Esophagus muscularis mucosa (tissue), 4 donors: Measurements from ENCODE around the gene TMEM53. TPM values are rescaled to one million over a fixed set of nuclear protein-coding genes. Genes with fewer than 3 reads are reported as not detected.
A peak's percentile ranks its signal among the peaks of the same experiment; 100 is the strongest.

Experiments used
- DNase-seq: peaks from one replicate; pipeline ENCODE4 v3.0.0-alpha.2; 2017; ENCODE audit errors: extremely low spot score
- H3K27ac ChIP-seq, 4 donors: fragments of 200-600 bp; sonication (generic); replicated peaks in 1 of 4; 1 replicate in 3 of 4; 2 replicates in 1 of 4; pipeline ENCODE4 v1.5.1; 2016 to 2019; ENCODE audit warnings: mild to moderate bottlenecking in 1 of 4
- H3K27me3 ChIP-seq, 4 donors: fragments of 200-600 bp; sonication (generic); one replicate each; pipeline versions ENCODE4 v1.5.1 to v1.6.0; 2016 to 2019
- H3K36me3 ChIP-seq, 4 donors: fragments of 200-600 bp; sonication (generic); one replicate each; pipeline ENCODE4 v1.5.1; 2016 to 2019
- H3K4me1 ChIP-seq, 4 donors: fragments of 200-600 bp; sonication (generic); one replicate each; pipeline ENCODE4 v1.5.1; 2016 to 2019
- H3K4me3 ChIP-seq, 4 donors: fragments of 200-600 bp; sonication (generic); 1 replicate in 2 of 4; 2 replicates in 2 of 4; pipeline ENCODE4 v1.5.1; 2016 to 2019; ENCODE audit warnings: mild to moderate bottlenecking in 4 of 4, moderate library complexity in 1 of 4
- H3K9me3 ChIP-seq, 4 donors: fragments of 200-600 bp; sonication (generic); 1 replicate in 3 of 4; 2 replicates in 1 of 4; pipeline ENCODE4 v1.5.1; 2016 to 2019
- CTCF ChIP-seq, 3 experiments: fragments of 200-600 bp in 2 of 3; fragments of 450-650 bp in 1 of 3; sonication (generic) in 2 of 3; IDR thresholded peaks; one replicate each; pipeline ENCODE4 v1.5.1; 2017 to 2019; ENCODE audit warnings: antibody characterized with exemption in 3 of 3, mild to moderate bottlenecking in 2 of 3, moderate library complexity in 1 of 3
- EP300 ChIP-seq: sonication (generic); formaldehyde crosslinking; IDR thresholded peaks from one replicate; pipeline ENCODE4 v1.6.1; 2017; ENCODE audit warnings: antibody characterized with exemption
- POLR2A ChIP-seq: fragments of 450-650 bp; IDR thresholded peaks from one replicate; pipeline ENCODE4 v1.6.1; 2017; ENCODE audit warnings: antibody characterized with exemption, moderate library complexity, mild to moderate bottlenecking, low read depth
- POLR2AphosphoS5 ChIP-seq, 2 donors: sonication (generic); formaldehyde crosslinking; IDR thresholded peaks; one replicate each; pipeline ENCODE4 v1.6.1; 2017; ENCODE audit warnings: antibody characterized with exemption in 2 of 2
- WGBS: methylation state at CpG from one replicate; pipeline ENCODE4 v1.1.5; 2018; 5-methylcytosine and 5-hydroxymethylcytosine counted together
- intact Hi-C: fragments of 100-400 bp; cut with DNase I; formaldehyde crosslinking; loops from one replicate; pipeline ENCODE4 v1.15.1; 2023
- total RNA-seq, 4 donors: library from RNA; depleted of rRNA; stranded (reverse); fragments of >200 nt; gene quantifications; one replicate each; pipeline versions ENCODE4 v1.1.0 to v1.2.1, GENCODE V29; 2016

TMEM53 gene
- total RNA-seq, 4 donors from 2014 or later = 4.5 to 7.0 (median 5.7) TPM

GRCh38 chr1:44609412-44609767, 64.9 kb downstream of the TMEM53 start:
- Histone ChIP-seq H3K9me3 (no peaks in the 10 kb centered on the region), H3K4me3 (no peak overlapping the region), H3K36me3 (no peaks in the 10 kb centered on the region), H3K27me3 (peaks cover 0 to 3% (median 0%) of the 10 kb centered on the region in 4 donors), H3K4me1 (peaks cover 0 to 5% (median 0%) of the 10 kb centered on the region in 4 donors), H3K27ac (no peak overlapping the region)
- intact Hi-C loops = loop anchor here (2.0 kb wide), 1 partner anchor 43 kb away; no protein-coding TSS in a partner anchor
- no peak for DNase-seq
- 27% methylated on average over 10 of the region's 10 CpGs for WGBS
- TF ChIP-seq EP300 (no peak), CTCF (IDR thresholded peaks at IDR 0.05) (peak; percentile 64 to 76 (median 67))

- H3K9me3 ChIP-seq = no peaks in the 10 kb centered on the region
- no peak for DNase-seq
- 82% methylated on average over 6 of the region's 6 CpGs for WGBS
- H3K36me3 ChIP-seq = no peaks in the 10 kb centered on the region
- intact Hi-C loops = loop anchor here (2.0 kb wide), 1 partner anchor 45 kb away; no protein-coding TSS in a partner anchor
- peaks cover 0 to 5% (median 0%) of the 10 kb centered on the region in 4 donors for H3K4me1 ChIP-seq
- TF ChIP-seq CTCF (IDR thresholded peaks at IDR 0.05) = no peak
- H3K27ac ChIP-seq = no peak overlapping the region
- H3K4me3 ChIP-seq = no peak overlapping the region
- peaks cover 0 to 16% (median 0%) of the 10 kb centered on the region in 4 donors for H3K27me3 ChIP-seq
These were observed 66.1 kb downstream of the TMEM53 start for GRCh38 chr1:44608141-44608540.

- no peak for DNase-seq
- 85% methylated on average over 8 of the region's 8 CpGs for WGBS
- Histone ChIP-seq H3K27me3 (peaks cover 0 to 29% (median 0%) of the 10 kb centered on the region in 4 donors), H3K36me3 (no peaks in the 10 kb centered on the region), H3K9me3 (no peaks in the 10 kb centered on the region), H3K4me3 (no peak overlapping the region), H3K4me1 (peaks cover 0 to 5% (median 0%) of the 10 kb centered on the region in 4 donors), H3K27ac (no peak overlapping the region)
- intact Hi-C loops = no loop called here
- TF ChIP-seq CTCF (IDR thresholded peaks at IDR 0.05) (no peak), EP300 (no peak), POLR2A (no peak), POLR2AphosphoS5 (IDR thresholded peaks at IDR 0.05) (no peak)
These were observed 67.5 kb downstream of the TMEM53 start for GRCh38 chr1:44606701-44607281.

- WGBS = 83% methylated on average over 12 of the region's 12 CpGs
- no peak overlapping the region for H3K4me3 ChIP-seq
- intact Hi-C loops = no loop called here
These were observed 68.2 kb downstream of the TMEM53 start for GRCh38 chr1:44605914-44606615.

More at GRCh38 chr1:44605914-44606615, 68.2 kb downstream of the TMEM53 start:
- H3K27ac ChIP-seq = no peak overlapping the region
- H3K27me3 ChIP-seq = peaks cover 0 to 36% (median 0%) of the 10 kb centered on the region in 4 donors
- TF ChIP-seq POLR2A (no peak), POLR2AphosphoS5 (IDR thresholded peaks at IDR 0.05) (no peak), EP300 (no peak), CTCF (IDR thresholded peaks at IDR 0.05) (no peak)
- no peak for DNase-seq
- H3K9me3 ChIP-seq = no peaks in the 10 kb centered on the region
- no peaks in the 10 kb centered on the region for H3K36me3 ChIP-seq
- peaks cover 0 to 5% (median 0%) of the 10 kb centered on the region in 4 donors for H3K4me1 ChIP-seq
